H1 (cell line): ENCODE measurements around the gene PLCXD1. TPM values are rescaled to one million over a fixed set of nuclear protein-coding genes. Genes with fewer than 3 reads are reported as not detected.

Experiments
- BACH1 ChIP-seq: IDR thresholded peaks from 2 replicates; pipeline ENCODE4 v1.6.1; 2012; ENCODE audit warnings: low read length, improper control_type of control experiment
- E2F6 ChIP-seq: IDR thresholded peaks from 2 replicates; pipeline ENCODE4 v1.6.1; 2012; ENCODE audit warnings: inconsistent platforms
- EP300 ChIP-seq, 2 experiments: IDR thresholded peaks; 1 replicate in 1 of 2; 2 replicates in 1 of 2; pipeline ENCODE4 v1.6.1; 2011 to 2012; ENCODE audit warnings: low read depth in 2 of 2, low read length in 2 of 2, mild to moderate bottlenecking in 2 of 2, borderline replicate concordance in 1 of 2, inconsistent platforms in 1 of 2, moderate library complexity in 1 of 2
- GABPA ChIP-seq: IDR thresholded peaks from 2 replicates; pipeline ENCODE4 v1.6.1; 2011; ENCODE audit warnings: mild to moderate bottlenecking, low read length, moderate library complexity, borderline replicate concordance; ENCODE audit not compliant: insufficient read depth
- HDAC2 ChIP-seq, 2 experiments: fragments of 300-600 bp in 1 of 2; sonication (generic) in 1 of 2; IDR thresholded peaks; 2 replicates each; pipeline ENCODE4 v1.6.1; 2011 to 2012; ENCODE audit warnings: low read depth in 2 of 2, low read length in 2 of 2, mild to moderate bottlenecking in 2 of 2, moderate library complexity in 2 of 2, borderline replicate concordance in 1 of 2, inconsistent platforms in 1 of 2
- KDM4A ChIP-seq: IDR thresholded peaks from one replicate; pipeline ENCODE4 v1.7.1; 2012; ENCODE audit warnings: low read depth, mild to moderate bottlenecking, moderate library complexity, low read length, inconsistent platforms; ENCODE audit not compliant: severe bottlenecking
- KDM5A ChIP-seq: fragments of 200-600 bp; IDR thresholded peaks from 2 replicates; pipeline ENCODE4 v1.7.1; 2012; ENCODE audit warnings: mild to moderate bottlenecking, low read length, inconsistent platforms, mixed read lengths
- MAX ChIP-seq: IDR thresholded peaks from 2 replicates; pipeline ENCODE4 v1.6.1; 2012; ENCODE audit warnings: inconsistent platforms
- NRF1 ChIP-seq: IDR thresholded peaks from 2 replicates; pipeline ENCODE4 v1.6.1; 2011; ENCODE audit warnings: mild to moderate bottlenecking, low read depth, low read length, improper control_type of control experiment
- POLR2A ChIP-seq, 2 experiments: IDR thresholded peaks; 1 replicate in 1 of 2; 2 replicates in 1 of 2; pipeline ENCODE4 v1.6.1; 2011; ENCODE audit warnings: low read depth in 2 of 2, low read length in 2 of 2, mild to moderate bottlenecking in 2 of 2; ENCODE audit errors: control extremely low read depth in 1 of 2
- RBBP5 ChIP-seq: IDR thresholded peaks from 2 replicates; pipeline ENCODE4 v1.7.1; 2012; ENCODE audit warnings: low read depth, mild to moderate bottlenecking, inconsistent platforms, low read length, moderate library complexity, borderline replicate concordance
- SIN3A ChIP-seq, 2 experiments: IDR thresholded peaks in 1 of 2; conservative IDR thresholded peaks in 1 of 2; 2 replicates each; pipeline ENCODE4 v1.6.1; 2011 to 2012; ENCODE audit warnings: low read length in 2 of 2, improper control_type of control experiment in 1 of 2, low read depth in 1 of 2, mild to moderate bottlenecking in 1 of 2
- SUZ12 ChIP-seq: fragments of 200-600 bp; sonication (generic); IDR thresholded peaks from 2 replicates; pipeline ENCODE4 v1.6.1; 2012; ENCODE audit warnings: mild to moderate bottlenecking, inconsistent platforms, low read length, moderate library complexity, mixed read lengths
- polyA plus RNA-seq, 7 experiments: library from polyadenylated mRNA; depleted of rRNA in 3 of 7; stranded (reverse) in 5 of 7; unstranded in 2 of 7; fragments of >200 nt in 5 of 7; fragments of 200-250 nt in 2 of 7; gene quantifications; 1 replicate in 5 of 7; 2 replicates in 1 of 7; 4 replicates in 1 of 7; pipeline versions ENCODE4 v1.2.1 to v1.2.3, GENCODE V29; 2011 to 2013; ENCODE audit warnings: missing spikeins in 2 of 7, mixed read lengths in 2 of 7
- total RNA-seq: library from RNA; stranded (reverse); fragmentation: NEBNext Ultra II Directional; extraction: Animal tissue kit (Norgen Biotek cat#: 25700); gene quantifications from 2 replicates; pipeline ENCODE4 v1.2.1, GENCODE V29; 2021

The PLCXD1 gene
- total and polyA plus RNA-seq, 2 of the 8 experiments (the other 6 are each of a cell fraction or from before 2014, with no cell fraction given), result 93.6 to 124 TPM

GRCh38 chrX:275967-276580, 5.1 kb upstream of the PLCXD1 start (continued):
- TF ChIP-seq NRF1, result no peak
- 0 out of 3 replicates have a peak, but pooled peaks of 1 of the 2 experiments have one; percentile 10 for TF ChIP-seq POLR2A (IDR thresholded peaks at IDR 0.05; ENCODE audit: control extremely low read depth in 1 of 2, low read depth in 2 of 2, low read length in 2 of 2)
- no peak for TF ChIP-seq GABPA
- TF ChIP-seq SUZ12, result no peak
- TF ChIP-seq KDM5A, result no peak
- no peak for TF ChIP-seq BACH1
- peak in 1 of 2 experiments; percentile 35; a peak in 1 of 4 replicates for TF ChIP-seq SIN3A (conservative IDR thresholded peaks at IDR 0.05 in 1 of 2, IDR thresholded peaks at IDR 0.05 in 1 of 2; ENCODE audit: low read depth in 1 of 2, low read length in 2 of 2)
- TF ChIP-seq EP300 (IDR thresholded peaks at IDR 0.05; ENCODE audit: borderline replicate concordance in 1 of 2, low read depth in 2 of 2, low read length in 2 of 2), result no peak
- TF ChIP-seq RBBP5, result no peak
- TF ChIP-seq MAX, result no peak
- no peak for TF ChIP-seq E2F6
- peak in 1 of 2 experiments; percentile 49; a peak in 1 of 4 replicates for TF ChIP-seq HDAC2 (IDR thresholded peaks at IDR 0.05; ENCODE audit: borderline replicate concordance in 1 of 2, low read depth in 2 of 2, low read length in 2 of 2)
- peak; percentile 39 for TF ChIP-seq KDM4A
